SK-N-DZ (cell line): ENCODE results near the gene SPIRE1. TPM values are rescaled to one million over a fixed set of nuclear protein-coding genes. Genes with fewer than 3 reads are reported as not detected.

Source experiments
- DNase-seq: peaks from one replicate; pipeline ENCODE4 v3.0.0-alpha.2; 2015; ENCODE audit warnings: low spot score
- polyA plus RNA-seq, 2 experiments: library from polyadenylated mRNA; depleted of rRNA; stranded (reverse); fragments of >200 nt; gene quantifications; 2 replicates each; pipeline ENCODE4 v1.2.3, GENCODE V29; 2014

Gene SPIRE1
- 23.3 and 25.0 TPM in 2 replicates for polyA plus RNA-seq (2014; cell fraction: cytosol; rRNA removed)
- 22.1 and 26.1 TPM in 2 replicates for polyA plus RNA-seq (2014; cell fraction: nucleus; rRNA removed)

DNA sequence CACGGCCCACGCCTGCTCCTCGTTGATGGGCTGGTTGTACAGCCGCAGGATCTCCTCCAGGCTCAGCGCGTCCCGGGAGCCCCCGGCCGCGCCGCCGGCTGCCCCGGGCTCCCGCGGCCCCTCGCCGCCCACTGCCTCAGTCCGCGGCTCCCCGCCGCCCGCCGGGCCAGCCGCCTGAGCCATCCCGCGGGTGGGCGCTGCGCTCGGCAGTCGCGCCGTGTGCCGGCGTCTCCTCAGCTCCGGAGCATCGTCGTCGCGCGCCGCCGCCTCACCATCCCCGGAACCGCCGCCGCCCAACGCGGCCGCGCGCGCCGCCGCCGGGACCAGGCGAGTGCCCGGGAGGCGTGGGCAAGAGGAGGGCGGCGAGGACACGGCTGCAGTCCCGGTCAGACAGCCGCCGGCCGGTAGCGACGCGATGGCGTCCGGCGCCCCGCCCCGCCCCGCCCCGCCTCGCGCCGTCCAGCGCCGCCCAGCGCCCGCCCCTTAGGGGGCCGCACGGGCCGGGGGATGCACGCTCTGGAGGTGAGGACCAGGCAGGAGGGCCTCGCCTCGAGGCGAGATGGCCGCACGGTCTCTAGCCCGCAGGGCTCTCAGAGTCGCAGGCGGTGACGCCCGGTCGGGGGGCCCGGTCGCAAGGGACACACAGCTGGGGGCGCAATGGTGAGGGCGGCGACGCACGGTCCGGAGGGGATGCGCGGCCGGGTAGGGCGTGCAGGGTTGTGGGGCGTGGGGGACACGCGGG, at the start of gene SPIRE1:
TSS of gene SPIRE1 (minus strand) at position 424 of the 742 bp plus-strand sequence. CDS start at position 183, 241 bp downstream.
- DNase-seq: peak; percentile 82

DNA sequence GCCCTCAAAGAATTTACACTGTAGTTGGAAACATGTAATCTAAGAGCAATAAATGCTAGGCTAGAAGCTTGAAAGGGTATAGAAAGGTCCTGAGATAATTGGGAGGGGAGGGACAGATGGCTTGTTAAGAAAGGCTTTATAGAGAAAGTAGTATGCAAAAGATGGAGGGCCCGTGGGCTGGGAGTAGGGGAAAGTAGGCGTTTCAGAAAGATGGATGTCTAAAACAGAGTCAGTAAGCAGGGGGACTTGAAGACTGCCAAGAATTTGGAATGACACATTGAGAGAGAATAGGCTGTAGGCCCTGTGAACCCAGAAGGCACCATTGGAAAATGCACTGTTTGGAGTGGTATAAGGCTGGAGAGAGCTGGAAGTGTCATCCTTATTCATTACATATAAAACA, 45.8 kb upstream of the SPIRE1 start:
- peak; percentile 20 for DNase-seq

DNA sequence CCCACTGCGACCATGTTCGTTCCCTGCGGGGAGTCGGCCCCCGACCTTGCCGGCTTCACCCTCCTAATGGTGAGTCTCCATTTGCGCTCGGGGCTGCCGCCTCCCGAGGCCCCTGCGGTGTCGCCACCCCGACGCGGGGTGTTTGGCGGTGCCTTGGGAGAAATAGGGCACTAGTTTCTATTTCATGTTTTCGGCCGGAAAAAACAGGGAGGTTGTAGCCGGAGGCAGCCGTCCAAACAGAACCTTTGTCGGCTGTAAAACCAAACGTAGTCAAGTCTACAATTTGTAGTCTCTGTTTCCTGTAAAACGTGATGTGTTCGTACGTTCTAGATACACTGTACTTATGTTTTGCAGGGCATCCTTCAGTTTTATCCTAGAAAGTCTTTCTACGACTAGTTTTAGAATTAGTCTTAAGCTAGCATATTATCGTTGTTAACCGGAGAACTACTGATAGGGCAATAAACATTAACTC, 45.2 kb upstream of the SPIRE1 start:
- DNase-seq: no peak

DNA sequence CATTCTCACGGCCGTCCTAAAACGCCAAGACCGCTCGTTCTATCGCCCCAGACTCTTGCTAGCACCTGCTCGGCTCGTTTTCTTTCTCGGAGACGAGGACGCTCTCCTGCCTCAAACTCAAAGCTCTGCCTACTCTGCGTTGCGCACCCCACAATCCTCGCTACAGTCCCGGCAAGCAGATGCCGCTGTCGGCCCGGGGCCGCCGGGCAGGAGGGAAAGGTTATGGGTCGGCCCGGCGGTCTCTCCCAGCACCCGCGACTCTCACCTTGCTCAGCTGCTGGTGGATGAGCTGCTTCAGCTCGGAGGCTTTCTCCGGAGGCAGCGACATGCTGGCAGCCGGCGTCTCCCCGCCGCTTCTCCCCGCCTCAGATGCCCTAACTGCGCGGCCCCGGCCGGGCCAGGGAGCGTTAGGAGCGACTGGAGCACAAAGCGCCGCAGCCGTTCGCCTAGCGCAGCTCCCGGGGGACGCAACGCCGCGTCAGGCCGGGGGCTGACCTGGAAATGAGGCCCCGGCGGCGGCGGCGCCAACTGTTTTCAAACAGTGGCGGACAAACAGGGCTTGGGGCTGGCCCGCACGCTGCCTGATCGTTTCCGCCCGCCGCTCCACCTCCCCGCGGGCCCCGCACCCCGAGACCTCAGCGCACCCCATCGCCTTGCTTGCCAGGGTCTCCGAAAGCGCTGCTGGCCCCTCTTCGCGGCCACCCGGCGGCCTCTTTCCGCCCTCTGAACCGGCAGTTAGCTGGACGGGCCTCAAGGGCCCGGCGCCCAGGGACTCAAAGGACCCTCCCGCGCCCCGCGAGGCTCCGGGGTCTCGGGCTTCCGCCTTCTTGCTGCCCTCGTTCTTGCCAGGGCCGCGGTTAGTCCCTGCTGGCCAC, 44.6 kb upstream of the SPIRE1 start, which contains the start of the genes CEP76 and PSMG2:
TSS of gene CEP76 (minus strand) at position 503 of the 875 bp plus-strand sequence. CDS start at position 328, 175 bp downstream.
TSS of gene PSMG2 (plus strand) at position 822 of the 875 bp plus-strand sequence. CDS start 66 bp downstream, outside the sequence.
- DNase-seq: peak; percentile 92

DNA sequence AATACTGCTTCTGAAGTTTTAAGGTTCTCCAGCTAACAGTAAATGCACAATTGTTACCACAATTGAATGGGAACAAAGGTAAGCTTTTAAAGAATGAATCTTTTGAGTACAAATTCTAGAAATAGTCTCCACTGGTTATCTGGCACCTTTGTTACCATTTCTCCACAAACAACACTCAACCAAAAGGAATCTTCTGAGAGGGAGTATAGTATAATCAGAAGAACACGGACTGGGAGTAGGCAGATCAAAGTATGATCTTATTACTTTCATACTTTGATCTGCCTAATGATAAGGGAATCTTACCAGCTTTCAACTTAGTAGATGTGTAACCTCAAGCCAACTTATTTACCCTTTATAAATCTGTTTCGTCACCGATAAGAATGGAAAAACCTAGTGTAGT, 43.3 kb upstream of the SPIRE1 start:
- DNase-seq: no peak

DNA sequence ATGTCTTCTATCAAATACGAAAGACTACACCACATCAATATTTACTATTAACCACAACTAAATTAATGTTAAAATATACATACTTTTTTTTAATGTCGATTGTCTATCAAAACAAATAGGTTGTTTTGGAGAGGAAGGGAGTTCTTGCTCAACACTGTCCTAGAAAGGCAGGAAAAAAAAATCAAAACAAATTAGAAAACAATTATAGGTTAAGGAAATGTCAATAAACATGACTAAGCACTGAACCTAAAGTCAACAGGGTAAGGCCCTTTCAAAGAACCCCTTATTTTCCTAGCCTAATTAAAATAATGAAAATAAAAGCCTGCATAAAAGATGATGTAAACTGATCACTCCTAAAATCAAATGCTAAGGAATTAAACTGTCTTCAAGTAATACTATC, 41.8 kb upstream of the SPIRE1 start:
- DNase-seq: no peak

DNA sequence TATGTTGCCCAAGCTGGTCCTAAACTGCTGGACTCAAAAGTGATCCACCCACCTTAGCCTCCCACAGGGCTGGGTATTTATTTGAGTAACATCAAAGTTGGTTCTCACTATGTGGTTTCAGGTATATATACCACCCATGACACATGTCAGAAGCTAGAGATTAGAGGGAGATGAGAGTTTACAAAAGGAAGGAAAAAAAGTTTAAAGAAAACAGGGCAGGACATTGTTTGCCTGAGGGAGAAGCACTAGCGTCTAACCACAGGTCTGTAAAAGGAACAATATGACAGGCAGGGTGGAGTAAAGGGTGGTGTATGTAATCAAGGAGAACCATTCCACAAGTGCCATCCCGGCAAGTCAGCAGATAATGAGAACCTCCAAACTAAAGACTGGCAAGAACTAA, 36.1 kb upstream of the SPIRE1 start:
- DNase-seq: no peak

DNA sequence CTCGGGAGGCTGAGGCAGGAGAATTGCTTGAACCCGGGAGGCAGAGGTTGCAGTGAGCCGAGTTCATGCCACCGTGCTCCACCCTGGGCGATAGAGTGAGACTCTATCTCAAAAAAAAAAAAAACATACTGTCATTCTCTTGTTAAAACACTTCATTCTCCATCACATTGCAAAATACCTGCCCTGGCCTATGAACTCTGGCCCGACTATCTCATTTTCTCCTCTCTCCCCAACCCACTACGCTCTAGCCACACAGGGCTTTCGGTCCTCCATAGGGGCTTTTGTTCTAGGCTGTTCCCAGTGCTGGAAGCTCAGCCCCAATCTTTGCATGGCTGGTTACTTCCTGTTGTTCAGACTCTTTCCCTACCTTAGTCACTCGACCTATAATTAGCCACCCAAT, 34.3 kb upstream of the SPIRE1 start:
- DNase-seq: no peak

DNA sequence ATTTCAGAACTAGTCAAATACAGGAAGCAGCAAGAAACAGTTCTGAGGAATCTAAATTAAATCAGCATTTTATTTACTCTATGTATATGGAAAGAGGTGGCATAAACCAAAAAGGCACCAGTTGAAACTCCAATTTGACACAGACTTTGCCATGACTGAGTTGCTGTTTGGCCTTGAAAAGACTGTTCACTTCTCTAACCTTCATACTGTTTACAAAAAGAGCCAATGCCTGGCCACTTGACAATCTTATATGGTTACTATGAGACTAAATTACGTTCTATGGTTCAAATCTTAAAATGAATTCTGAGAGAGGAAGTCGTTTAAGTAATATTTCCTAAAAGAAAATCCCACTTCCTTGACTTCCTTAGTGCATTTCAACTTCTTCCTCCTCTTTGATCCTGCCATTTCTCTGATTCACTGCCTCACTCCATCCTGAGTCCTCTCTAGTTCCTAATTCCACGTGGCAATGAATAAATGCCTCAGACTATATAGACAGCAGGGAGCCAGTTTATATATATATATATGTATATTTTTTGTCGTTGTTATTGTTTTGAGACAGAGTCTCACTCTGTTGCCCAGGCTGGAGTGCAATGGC, 31.4 kb upstream of the SPIRE1 start:
- DNase-seq: no peak

DNA sequence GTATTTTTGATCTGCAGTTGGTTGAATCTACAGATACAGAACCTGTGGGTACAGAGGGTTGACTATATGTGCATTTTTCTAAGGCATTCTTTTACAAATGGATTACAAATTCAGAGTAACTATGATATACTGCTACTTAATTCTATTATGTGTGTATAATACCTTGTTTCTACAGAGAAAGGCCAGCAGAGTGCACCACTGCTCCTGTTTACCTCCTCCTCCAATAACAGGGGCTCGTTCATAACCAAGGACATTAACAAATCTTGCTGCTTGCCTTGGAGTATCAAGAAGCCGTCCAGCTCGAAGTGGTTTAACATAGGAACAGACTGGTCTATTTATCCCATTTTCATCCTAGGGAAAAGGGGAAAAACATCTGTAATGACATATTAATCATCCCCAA, 28.2 kb upstream of the SPIRE1 start:
- no peak for DNase-seq

DNA sequence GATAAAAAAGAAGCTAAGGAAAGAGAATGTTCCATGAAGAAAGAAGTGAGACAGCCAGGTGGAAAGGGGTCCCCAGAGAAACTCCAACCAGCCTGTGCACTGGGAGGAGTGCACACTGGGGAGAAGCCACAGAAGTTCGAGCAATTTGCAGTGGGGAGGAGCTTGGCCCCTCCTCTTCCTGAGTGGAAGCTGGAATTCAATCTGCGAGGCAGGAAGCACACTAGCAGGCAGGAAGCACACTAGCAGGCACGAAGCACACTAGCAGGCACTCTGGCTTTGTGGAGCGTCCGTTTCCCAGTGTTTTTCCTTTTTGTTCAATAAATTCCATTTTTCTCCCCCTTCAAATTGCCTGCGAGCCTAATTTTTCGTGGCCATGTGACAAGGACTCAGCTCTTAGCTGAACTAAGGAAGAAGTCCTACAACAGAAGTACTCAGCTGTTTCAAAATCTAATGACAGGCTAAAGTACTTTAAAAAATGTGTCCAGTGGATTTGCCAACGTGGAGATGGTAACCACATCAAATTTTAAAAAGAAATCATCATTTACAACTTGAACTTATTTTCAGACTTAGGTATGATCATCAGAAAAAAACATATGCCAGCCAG, 21.4 kb upstream of the SPIRE1 start:
- DNase-seq: no peak

DNA sequence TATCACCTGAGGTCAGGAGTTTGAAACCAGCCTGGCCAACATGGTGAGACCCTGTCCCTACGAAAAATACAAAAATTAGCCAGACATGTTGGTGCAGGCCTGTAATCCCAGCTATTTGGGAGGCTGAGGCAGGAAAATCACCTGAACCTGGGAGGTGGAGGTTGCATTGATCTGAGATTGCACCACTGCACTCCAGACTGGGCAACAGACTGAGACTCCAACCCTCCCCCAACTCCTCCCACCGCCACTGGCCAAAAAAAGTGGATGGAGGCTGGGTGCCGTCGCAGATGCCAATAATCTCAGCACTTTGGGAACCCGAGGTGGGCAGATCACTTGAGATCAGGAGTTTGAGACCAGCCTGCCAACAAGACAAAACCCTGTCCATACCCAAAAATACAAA, 10.1 kb upstream of the SPIRE1 start:
- no peak for DNase-seq

DNA sequence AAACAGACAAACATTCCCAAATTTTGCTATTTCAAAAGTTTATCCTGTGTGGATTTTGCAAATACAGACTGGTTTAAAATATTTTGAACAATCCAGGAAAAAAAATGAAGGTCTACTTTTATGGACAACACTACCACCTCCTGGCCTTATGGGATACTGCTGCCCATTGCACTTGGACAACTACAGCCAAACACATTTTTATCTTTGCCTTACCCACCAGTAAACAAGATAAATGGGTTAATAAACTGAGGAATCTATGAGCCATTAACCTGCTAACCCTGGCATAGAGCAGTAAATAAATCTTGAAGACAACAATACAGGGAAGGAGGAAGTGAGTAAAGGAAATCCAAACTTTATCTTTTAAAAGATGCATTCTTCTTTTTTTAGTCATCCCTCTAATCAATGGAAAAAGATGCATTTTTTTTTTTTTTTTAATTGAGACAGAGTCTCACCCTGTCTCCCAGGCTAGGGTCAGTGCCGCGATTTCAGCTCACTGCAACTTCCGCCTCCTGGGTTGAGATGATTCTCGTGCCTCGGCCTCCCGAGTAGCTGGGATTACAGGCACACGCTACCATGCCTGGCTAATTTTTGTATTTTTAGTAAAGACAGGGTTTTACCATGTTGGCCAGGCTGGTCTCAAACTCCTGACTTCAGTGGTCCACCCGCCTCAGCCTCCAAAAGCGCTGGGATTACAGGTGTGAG, 2.1 kb upstream of the SPIRE1 start:
- peak; percentile 59 for DNase-seq

DNA sequence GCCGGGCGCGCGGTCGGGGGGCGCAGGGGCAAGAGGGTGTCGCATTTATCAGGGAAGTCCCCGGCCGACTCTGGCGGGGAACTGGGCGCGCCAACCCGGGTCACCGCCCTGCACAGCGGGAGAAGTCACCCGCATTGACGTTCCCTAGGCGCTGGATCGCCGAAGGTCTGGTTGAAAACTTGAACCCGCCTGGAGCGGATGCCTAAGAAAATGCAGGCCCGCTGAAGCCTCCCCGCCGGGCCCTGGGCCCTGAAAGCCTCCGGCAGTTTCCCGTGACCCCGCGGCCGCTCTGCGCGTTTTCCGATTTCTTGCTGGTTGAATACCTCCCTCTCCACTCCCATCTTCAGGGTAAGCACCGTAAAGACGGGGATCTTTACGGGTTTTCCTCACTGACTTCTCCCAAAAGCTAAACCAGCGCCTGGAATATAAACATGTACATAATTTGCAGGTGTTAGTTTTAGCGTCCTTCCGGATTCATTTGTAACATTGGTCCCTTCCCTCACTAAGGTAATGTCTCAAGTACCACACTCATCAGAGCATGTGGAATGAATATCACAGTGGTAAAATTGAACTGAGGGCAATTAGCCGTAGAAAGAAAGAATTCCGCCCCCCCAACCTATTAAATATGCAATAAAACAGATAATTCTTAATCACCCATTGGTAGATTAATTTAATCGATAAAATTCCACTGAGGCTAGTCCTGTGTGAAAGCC, 675 bp upstream of the SPIRE1 start:
- peak; percentile 77 for DNase-seq

DNA sequence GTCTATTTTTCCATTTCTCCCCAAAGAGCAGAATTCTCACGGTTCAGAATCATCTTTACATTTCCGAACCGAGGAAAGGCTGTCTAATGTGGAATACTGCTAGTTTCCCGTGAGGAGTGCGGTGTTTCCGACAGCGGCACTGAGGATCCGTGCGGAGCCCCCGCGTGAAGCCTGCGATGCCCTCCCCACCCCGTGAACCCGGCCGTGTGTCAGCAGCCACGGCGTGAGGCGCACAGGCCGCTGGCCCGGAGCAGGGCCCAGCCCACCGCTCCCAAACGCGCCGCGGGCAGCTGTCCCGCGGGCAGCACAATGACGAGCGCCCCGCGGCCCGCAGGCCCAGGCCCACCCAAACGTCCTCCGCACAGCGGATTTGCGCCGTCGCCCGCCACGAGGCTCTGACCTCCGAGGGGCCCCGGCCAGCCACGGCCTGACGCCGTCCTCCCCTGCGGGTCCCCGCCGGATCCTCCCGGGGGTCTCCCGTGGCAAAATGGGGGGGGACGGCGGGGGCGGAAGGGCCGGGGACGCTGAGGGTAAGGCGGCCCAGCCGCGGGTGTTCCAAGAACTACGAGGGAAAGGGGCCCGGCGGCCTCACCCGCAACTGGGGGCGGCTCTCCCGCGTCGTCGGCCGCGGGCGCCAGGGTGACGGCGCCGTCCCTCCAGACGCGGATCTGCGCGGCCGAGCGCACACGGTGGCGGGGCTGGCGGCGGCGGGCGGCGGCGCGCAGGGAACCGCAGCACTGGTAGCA, 796 bp downstream of the SPIRE1 start:
- DNase-seq: peak; percentile 45

DNA sequence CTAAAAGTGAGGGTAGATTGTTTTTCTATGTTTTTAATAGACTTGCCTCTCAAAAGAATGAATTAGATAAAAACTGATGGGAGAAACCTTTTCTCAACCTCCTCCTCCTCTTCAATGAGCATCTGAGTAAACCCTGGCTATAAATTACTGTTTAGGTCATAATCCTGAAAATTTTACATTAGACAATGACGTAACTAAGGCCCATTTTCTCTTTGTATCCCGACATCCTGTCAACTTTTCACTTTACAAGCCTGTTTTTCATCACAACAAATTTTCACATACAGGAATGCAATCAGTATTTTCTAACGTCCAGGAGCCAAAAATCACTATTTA, 1.3 kb downstream of the SPIRE1 start:
- DNase-seq: no peak

DNA sequence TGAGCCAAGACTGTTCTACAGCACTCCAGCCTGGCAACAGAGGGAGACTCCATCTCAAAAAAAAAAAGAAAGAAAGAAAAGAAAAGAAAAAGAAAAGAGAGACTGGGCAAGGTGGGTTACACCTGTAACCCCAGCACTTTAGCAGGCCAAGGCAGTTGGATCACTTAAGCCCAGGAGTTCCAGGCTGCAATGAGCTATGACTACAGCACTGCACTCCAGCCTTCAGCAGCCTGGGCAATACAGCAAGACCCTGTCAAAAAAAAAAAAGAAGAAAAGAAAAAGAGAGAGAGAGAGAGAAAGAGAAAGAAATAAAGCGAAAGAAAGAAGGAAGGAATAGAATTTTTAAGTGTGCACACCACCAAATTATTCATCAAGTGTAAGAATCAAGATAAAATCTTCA, 2.9 kb downstream of the SPIRE1 start:
- no peak for DNase-seq

DNA sequence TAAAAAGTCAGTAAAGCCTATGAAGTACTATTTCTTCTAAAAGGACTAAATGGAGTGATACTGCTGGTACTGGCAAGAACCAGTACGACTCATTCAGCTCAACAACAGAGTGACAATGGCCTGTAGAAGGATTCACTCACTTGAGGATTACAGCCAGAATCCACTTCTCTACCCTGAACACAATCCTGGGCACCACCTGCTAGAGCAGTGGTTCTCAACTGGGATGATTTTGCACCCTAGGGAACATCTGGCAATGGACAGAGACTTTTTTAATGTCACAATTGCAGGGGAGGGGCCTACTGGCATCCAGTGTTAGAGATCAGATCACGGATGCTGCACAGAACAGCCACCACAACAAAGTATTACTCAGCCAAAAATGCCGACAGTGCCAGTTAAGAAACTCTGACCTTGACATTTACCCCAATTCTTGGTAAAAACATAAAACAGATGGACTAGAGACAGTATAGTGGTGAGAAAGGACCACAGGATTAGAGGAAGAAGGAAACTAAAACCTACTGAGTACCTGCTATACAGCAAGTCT, 5.0 kb downstream of the SPIRE1 start:
- no peak for DNase-seq

DNA sequence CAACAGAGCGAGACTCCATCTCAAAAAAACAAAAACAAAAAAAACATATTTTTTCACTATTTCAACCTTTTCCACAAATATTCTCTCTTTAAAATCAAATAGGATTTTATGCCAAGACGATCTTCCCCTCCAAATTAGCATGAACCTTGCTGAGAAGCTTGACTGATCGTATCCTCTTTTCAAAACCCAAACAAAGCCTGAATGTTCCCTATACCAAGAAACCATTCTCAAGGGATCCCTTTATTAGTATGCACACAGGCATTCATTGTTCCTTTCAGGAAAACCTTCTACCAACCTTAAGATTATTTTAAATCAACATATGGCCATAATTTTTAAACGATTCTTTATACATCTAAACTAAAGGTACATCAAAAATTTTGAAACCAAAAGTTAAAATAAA, 6.3 kb downstream of the SPIRE1 start:
- DNase-seq: no peak
